Measurements from ENCODE around the gene ADNP. TPM values are rescaled to one million over a fixed set of nuclear protein-coding genes. Genes with fewer than 3 reads are reported as not detected.

Gene ADNP
- total and polyA plus RNA-seq, 2 of the 13 experiments (the other 11 are each of a cell fraction or from before 2014, with no cell fraction given), result 21.0 to 21.5 TPM

DNA sequence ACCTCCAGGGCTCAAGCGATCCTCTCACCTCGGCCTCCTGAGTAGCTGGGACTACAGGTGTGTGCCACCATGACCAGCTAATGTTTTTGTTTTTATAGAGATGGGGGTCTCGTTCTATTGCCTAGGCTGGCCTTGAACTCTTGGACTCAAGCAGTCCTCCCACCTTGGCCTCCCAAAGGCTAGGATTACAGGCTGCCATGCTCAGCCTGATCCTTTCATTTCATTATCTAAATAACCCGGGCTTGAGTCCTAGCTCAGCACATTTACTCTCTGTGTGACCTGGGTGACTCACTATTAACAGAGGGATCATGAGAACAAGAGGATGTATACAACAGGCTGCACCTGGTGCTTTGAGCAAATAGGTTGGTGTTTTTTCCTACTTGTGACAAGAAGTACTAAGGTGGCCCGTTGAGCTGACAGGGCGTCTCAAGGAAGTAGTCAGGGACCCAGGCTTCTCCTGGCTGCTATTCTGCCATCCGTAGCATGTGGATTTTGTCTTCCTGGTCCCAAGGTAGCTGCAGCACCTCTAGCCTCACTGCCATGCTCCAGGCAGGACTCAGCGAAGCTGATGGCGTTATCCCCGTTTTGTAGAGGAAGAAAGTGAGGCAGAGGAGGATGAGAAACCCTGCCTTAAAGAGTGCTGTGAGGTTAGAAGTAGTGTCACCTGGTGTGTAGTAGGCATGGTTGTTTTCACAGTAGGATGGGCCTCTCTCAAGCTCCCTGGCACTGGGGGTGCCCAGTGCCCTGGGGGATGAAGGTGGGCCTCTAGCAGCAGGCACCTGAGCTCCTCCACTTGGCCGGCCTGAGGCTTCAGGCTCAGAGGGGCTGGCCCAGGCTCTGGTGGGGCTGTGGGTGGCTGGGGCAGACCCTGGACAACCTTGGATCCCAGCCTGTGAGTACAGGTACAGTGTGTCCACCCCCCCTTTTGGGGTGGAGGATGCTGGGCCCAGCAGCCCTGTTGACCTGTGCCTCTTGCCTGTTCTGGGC lies 62.4 kb downstream of the ADNP start (continued):
- TF ChIP-seq, protein P1, sequence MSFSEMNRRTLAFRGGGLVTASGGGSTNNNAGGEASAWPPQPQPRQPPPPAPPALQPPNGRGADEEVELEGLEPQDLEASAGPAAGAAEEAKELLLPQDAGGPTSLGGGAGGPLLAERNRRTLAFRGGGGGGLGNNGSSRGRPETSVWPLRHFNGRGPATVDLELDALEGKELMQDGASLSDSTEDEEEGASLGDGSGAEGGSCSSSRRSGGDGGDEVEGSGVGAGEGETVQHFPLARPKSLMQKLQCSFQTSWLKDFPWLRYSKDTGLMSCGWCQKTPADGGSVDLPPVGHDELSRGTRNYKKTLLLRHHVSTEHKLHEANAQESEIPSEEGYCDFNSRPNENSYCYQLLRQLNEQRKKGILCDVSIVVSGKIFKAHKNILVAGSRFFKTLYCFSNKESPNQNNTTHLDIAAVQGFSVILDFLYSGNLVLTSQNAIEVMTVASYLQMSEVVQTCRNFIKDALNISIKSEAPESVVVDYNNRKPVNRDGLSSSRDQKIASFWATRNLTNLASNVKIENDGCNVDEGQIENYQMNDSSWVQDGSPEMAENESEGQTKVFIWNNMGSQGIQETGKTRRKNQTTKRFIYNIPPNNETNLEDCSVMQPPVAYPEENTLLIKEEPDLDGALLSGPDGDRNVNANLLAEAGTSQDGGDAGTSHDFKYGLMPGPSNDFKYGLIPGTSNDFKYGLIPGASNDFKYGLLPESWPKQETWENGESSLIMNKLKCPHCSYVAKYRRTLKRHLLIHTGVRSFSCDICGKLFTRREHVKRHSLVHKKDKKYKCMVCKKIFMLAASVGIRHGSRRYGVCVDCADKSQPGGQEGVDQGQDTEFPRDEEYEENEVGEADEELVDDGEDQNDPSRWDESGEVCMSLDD (CRISPR knock-in tag; IDR thresholded peaks at IDR 0.05; ENCODE audit: borderline replicate concordance), result no peak
- TF ChIP-seq, protein P2, sequence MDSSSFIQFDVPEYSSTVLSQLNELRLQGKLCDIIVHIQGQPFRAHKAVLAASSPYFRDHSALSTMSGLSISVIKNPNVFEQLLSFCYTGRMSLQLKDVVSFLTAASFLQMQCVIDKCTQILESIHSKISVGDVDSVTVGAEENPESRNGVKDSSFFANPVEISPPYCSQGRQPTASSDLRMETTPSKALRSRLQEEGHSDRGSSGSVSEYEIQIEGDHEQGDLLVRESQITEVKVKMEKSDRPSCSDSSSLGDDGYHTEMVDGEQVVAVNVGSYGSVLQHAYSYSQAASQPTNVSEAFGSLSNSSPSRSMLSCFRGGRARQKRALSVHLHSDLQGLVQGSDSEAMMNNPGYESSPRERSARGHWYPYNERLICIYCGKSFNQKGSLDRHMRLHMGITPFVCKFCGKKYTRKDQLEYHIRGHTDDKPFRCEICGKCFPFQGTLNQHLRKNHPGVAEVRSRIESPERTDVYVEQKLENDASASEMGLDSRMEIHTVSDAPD (CRISPR knock-in tag; IDR thresholded peaks at IDR 0.05), result no peak
- no peak for TF ChIP-seq RELA (CRISPR knock-in tag; IDR thresholded peaks at IDR 0.05)
- TF ChIP-seq NCOR1 (IDR thresholded peaks at IDR 0.05; ENCODE audit: borderline replicate concordance, low read length), result no peak
- no peak for TF ChIP-seq ETV6 (CRISPR knock-in tag; conservative IDR thresholded peaks at IDR 0.05)
- TF ChIP-seq KAT7 (CRISPR knock-in tag; IDR thresholded peaks at IDR 0.05; ENCODE audit: borderline replicate concordance), result no peak
- TF ChIP-seq PHF8 (CRISPR knock-in tag; IDR thresholded peaks at IDR 0.05), result no peak
- TF ChIP-seq DNMT1 (CRISPR knock-in tag; IDR thresholded peaks at IDR 0.05), result no peak
- TF ChIP-seq PHF5A (CRISPR knock-in tag; IDR thresholded peaks at IDR 0.05; ENCODE audit: low read depth, unreplicated experiment), result no peak
- no peak for TF ChIP-seq TSC22D2 (CRISPR knock-in tag; IDR thresholded peaks at IDR 0.05; ENCODE audit: borderline replicate concordance)
- TF ChIP-seq ZNF512B (CRISPR knock-in tag; IDR thresholded peaks at IDR 0.05; ENCODE audit: borderline replicate concordance), result no peak
- TF ChIP-seq, protein P3, sequence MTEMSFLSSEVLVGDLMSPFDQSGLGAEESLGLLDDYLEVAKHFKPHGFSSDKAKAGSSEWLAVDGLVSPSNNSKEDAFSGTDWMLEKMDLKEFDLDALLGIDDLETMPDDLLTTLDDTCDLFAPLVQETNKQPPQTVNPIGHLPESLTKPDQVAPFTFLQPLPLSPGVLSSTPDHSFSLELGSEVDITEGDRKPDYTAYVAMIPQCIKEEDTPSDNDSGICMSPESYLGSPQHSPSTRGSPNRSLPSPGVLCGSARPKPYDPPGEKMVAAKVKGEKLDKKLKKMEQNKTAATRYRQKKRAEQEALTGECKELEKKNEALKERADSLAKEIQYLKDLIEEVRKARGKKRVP (CRISPR knock-in tag; IDR thresholded peaks at IDR 0.05), result no peak
- no peak for TF ChIP-seq ZBTB37 (CRISPR knock-in tag; IDR thresholded peaks at IDR 0.05)
- TF ChIP-seq FOXJ3 (CRISPR knock-in tag; IDR thresholded peaks at IDR 0.05; ENCODE audit: borderline replicate concordance), result no peak
- TF ChIP-seq GABPA (IDR thresholded peaks at IDR 0.05; ENCODE audit: low read depth, low read length), result no peak
- TF ChIP-seq GABPA (CRISPR knock-in tag; IDR thresholded peaks at IDR 0.05; ENCODE audit: low read depth), result no peak
- no peak for TF ChIP-seq EEA1 (CRISPR knock-in tag; IDR thresholded peaks at IDR 0.05; ENCODE audit: borderline replicate concordance)
- peak; percentile 55 for TF ChIP-seq ZNF121 (CRISPR knock-in tag; IDR thresholded peaks at IDR 0.05)
- TF ChIP-seq ZBTB7B (CRISPR knock-in tag; IDR thresholded peaks at IDR 0.05), result no peak
- TF ChIP-seq ZNF382 (CRISPR knock-in tag; IDR thresholded peaks at IDR 0.05; ENCODE audit: borderline replicate concordance), result no peak

Measured in HepG2 (cell line).